Small intestine (tissue), 7 donors: ENCODE data around the gene FAT4. TPM values are rescaled to one million over a fixed set of nuclear protein-coding genes. Genes with fewer than 3 reads are reported as not detected.
A peak's percentile ranks its signal among the peaks of the same experiment; 100 is the strongest.

ENCODE experiments used
- DNase-seq, 2 donors: peaks; one replicate each; pipeline versions ENCODE4 v3.0.0 to v3.0.0-alpha.2; 2013
- FAIRE-seq: peaks from 2 replicates; lab custom pipeline; 2012; peaks lifted over from hg19 to GRCh38; lab: Jason Lieb, UNC
- H3K27ac ChIP-seq, 3 donors: one replicate each; pipeline ENCODE4 v1.5.1; 2013; ENCODE audit warnings: low read length in 2 of 3, mild to moderate bottlenecking in 2 of 3, control low read depth in 1 of 3, inconsistent platforms in 1 of 3, low read depth in 1 of 3, moderate library complexity in 1 of 3
- H3K27me3 ChIP-seq, 3 donors: one replicate each; pipeline ENCODE4 v1.6.1; 2013; ENCODE audit warnings: low read length in 3 of 3, inconsistent platforms in 1 of 3; ENCODE audit not compliant: control insufficient read depth in 3 of 3, insufficient read depth in 3 of 3
- H3K36me3 ChIP-seq, 3 donors: one replicate each; pipeline ENCODE4 v1.6.1; 2013; ENCODE audit warnings: low read length in 3 of 3, inconsistent platforms in 1 of 3, low read depth in 1 of 3, mild to moderate bottlenecking in 1 of 3, moderate library complexity in 1 of 3; ENCODE audit not compliant: control insufficient read depth in 3 of 3, insufficient read depth in 2 of 3
- H3K4me1 ChIP-seq, 3 donors: one replicate each; pipeline ENCODE4 v1.6.1; 2013; ENCODE audit warnings: low read length in 2 of 3, inconsistent platforms in 1 of 3, low read depth in 1 of 3, mild to moderate bottlenecking in 1 of 3, moderate library complexity in 1 of 3; ENCODE audit not compliant: control insufficient read depth in 3 of 3, insufficient read depth in 2 of 3
- H3K4me3 ChIP-seq, 3 donors: one replicate each; pipeline ENCODE4 v1.5.1; 2013; ENCODE audit warnings: low read length in 3 of 3, control low read depth in 1 of 3, inconsistent platforms in 1 of 3, low read depth in 1 of 3, mild to moderate bottlenecking in 1 of 3, moderate library complexity in 1 of 3
- H3K9me3 ChIP-seq, 2 donors: one replicate each; pipeline ENCODE4 v1.6.1; 2013; ENCODE audit warnings: low read depth in 1 of 2, low read length in 1 of 2; ENCODE audit not compliant: control insufficient read depth in 2 of 2, insufficient read depth in 1 of 2
- WGBS, 3 donors: extraction: QIAGEN DNeasy Blood & Tissue Kit; methylation state at CpG; one replicate each; pipeline ENCODE4 v1.1.7; 2013; 5-methylcytosine and 5-hydroxymethylcytosine counted together
- polyA plus RNA-seq, 4 donors: library from polyadenylated mRNA; stranded (reverse) in 3 of 4; unstranded in 1 of 4; fragments of 200-250 nt in 3 of 4; fragments of 120-200 nt in 1 of 4; gene quantifications; one replicate each; pipeline versions ENCODE4 v1.2.1 to v1.2.3, GENCODE V29; 2013
- donor health status: healthy with polysubstance abuse.
- donor health status: control.
- donor health status: control.
- donor health status: Bipolar disorder and iron deficiency.
- donor health status: healthy.

The FAT4 gene
- polyA plus RNA-seq, 4 donors: 0.27 to 6.0 (median 1.5) TPM; not detected in 1

GRCh38 chr4:125322366-125322730, 7.6 kb downstream of the FAT4 start:
- Histone ChIP-seq H3K4me1 (no peaks in the 10 kb centered on the region), H3K9me3 (no peaks in the 10 kb centered on the region), H3K27ac (no peak overlapping the region), H3K36me3 (peaks cover 0 to 9% (median 0%) of the 10 kb centered on the region in 3 donors), H3K4me3 (peak overlapping the region in 1 of 3 donors; percentile 3), H3K27me3 (peaks cover 0 to 15% (median 4%) of the 10 kb centered on the region in 3 donors)
- no peak for FAIRE-seq
- DNase-seq: no peak
- 15 to 77% (median 65%) methylated on average over 1 of the region's 1 CpG for WGBS, 3 donors

GRCh38 chr4:125323654-125324053, 8.9 kb downstream of the FAT4 start:
- FAIRE-seq (no peak), DNase-seq (peak in 1 of 2 donors; percentile 18)
- Histone ChIP-seq H3K4me3 (no peak overlapping the region), H3K36me3 (no peaks in the 10 kb centered on the region), H3K27me3 (peaks cover 0 to 2% (median 0%) of the 10 kb centered on the region in 3 donors), H3K27ac (no peak overlapping the region), H3K9me3 (no peaks in the 10 kb centered on the region), H3K4me1 (no peaks in the 10 kb centered on the region)
- 4 to 31% (median 19%) methylated on average over 3 of the region's 3 CpGs for WGBS, 3 donors

- Histone ChIP-seq H3K27me3 (no peaks in the 10 kb centered on the region), H3K27ac (no peak overlapping the region), H3K9me3 (no peaks in the 10 kb centered on the region), H3K36me3 (no peaks in the 10 kb centered on the region), H3K4me1 (no peaks in the 10 kb centered on the region), H3K4me3 (no peak overlapping the region)
- DNase-seq: no peak
- FAIRE-seq: no peak
- 63 to 78% (median 71%) methylated on average over 1 of the region's 1 CpG for WGBS, 3 donors
These were observed 11.0 kb downstream of the FAT4 start for GRCh38 chr4:125325733-125326132.

- no peaks in the 10 kb centered on the region for H3K27me3 ChIP-seq
- FAIRE-seq: no peak
- DNase-seq: no peak
- no peak overlapping the region for H3K4me3 ChIP-seq
- H3K9me3 ChIP-seq: no peaks in the 10 kb centered on the region
- no peak overlapping the region for H3K27ac ChIP-seq
- 70 to 84% (median 78%) methylated on average over 2 of the region's 2 CpGs for WGBS, 3 donors
- no peaks in the 10 kb centered on the region for H3K36me3 ChIP-seq
- H3K4me1 ChIP-seq: no peaks in the 10 kb centered on the region
These were observed 16.4 kb downstream of the FAT4 start for GRCh38 chr4:125331116-125331515.

GRCh38 chr4:125334926-125335325, 20.2 kb downstream of the FAT4 start:
- Histone ChIP-seq H3K4me3 (no peak overlapping the region), H3K36me3 (no peaks in the 10 kb centered on the region), H3K4me1 (no peaks in the 10 kb centered on the region), H3K9me3 (no peaks in the 10 kb centered on the region), H3K27ac (no peak overlapping the region), H3K27me3 (no peaks in the 10 kb centered on the region)
- FAIRE-seq: no peak
- DNase-seq: no peak
- WGBS, 3 donors: 19 to 51% (median 44%) methylated on average over 1 of the region's 1 CpG

- 58 to 65% (median 60%) methylated on average over 4 of the region's 4 CpGs for WGBS, 3 donors
- DNase-seq: no peak
- Histone ChIP-seq H3K27ac (no peak overlapping the region), H3K4me3 (no peak overlapping the region), H3K36me3 (no peaks in the 10 kb centered on the region), H3K9me3 (no peaks in the 10 kb centered on the region), H3K4me1 (no peaks in the 10 kb centered on the region), H3K27me3 (no peaks in the 10 kb centered on the region)
- no peak for FAIRE-seq
These were observed 24.1 kb downstream of the FAT4 start for GRCh38 chr4:125338814-125339213.

- DNase-seq (no peak), FAIRE-seq (no peak)
- no peaks in the 10 kb centered on the region for H3K27me3 ChIP-seq
- H3K9me3 ChIP-seq: no peaks in the 10 kb centered on the region
- H3K4me1 ChIP-seq: no peaks in the 10 kb centered on the region
- H3K27ac ChIP-seq: no peak overlapping the region
- no peak overlapping the region for H3K4me3 ChIP-seq
- H3K36me3 ChIP-seq: no peaks in the 10 kb centered on the region
- WGBS, 3 donors: 48 to 72% (median 50%) methylated on average over 2 of the region's 2 CpGs
These were observed 29.4 kb downstream of the FAT4 start for GRCh38 chr4:125344198-125344597.

GRCh38 chr4:125346616-125347015, 31.9 kb downstream of the FAT4 start:
- WGBS, 3 donors: 64 to 76% (median 68%) methylated on average over 4 of the region's 4 CpGs
- FAIRE-seq: no peak

GRCh38 chr4:125350470-125351135, 35.8 kb downstream of the FAT4 start:
- no peak overlapping the region for H3K27ac ChIP-seq
- no peaks in the 10 kb centered on the region for H3K9me3 ChIP-seq
- H3K4me1 ChIP-seq: no peaks in the 10 kb centered on the region
- DNase-seq (no peak), FAIRE-seq (no peak)
- H3K4me3 ChIP-seq: no peak overlapping the region
- WGBS, 3 donors: 71 to 79% (median 76%) methylated on average over 4 of the region's 4 CpGs
- no peaks in the 10 kb centered on the region for H3K36me3 ChIP-seq
- H3K27me3 ChIP-seq: no peaks in the 10 kb centered on the region

More at GRCh38 chr4:125346616-125347015, 31.9 kb downstream of the FAT4 start:
- no peak overlapping the region for H3K27ac ChIP-seq
- no peaks in the 10 kb centered on the region for H3K9me3 ChIP-seq
- H3K4me1 ChIP-seq: no peaks in the 10 kb centered on the region
- no peaks in the 10 kb centered on the region for H3K36me3 ChIP-seq
- H3K4me3 ChIP-seq: no peak overlapping the region
- no peaks in the 10 kb centered on the region for H3K27me3 ChIP-seq
- no peak for DNase-seq
